Measurements from ENCODE around the gene TSTD1.

The TSTD1 gene

GRCh38 chr1:161077426-161077825, 38.7 kb upstream of the TSTD1 start:
- no peak for DNase-seq
- H3K4me2 ChIP-seq (ENCODE audit: low read length): no peak overlapping the region
- H2BK120ac ChIP-seq (ENCODE audit: low read depth, low read length): no peak overlapping the region
- no peaks in the 10 kb centered on the region for H3K27me3 ChIP-seq (ENCODE audit: insufficient read depth, low read length, poor library complexity)
- no peaks in the 10 kb centered on the region for H3K4me1 ChIP-seq (ENCODE audit: control insufficient read depth, low read depth, low read length)
- no peak overlapping the region for H3K18ac ChIP-seq (ENCODE audit: low read length)
- H3K79me2 ChIP-seq (ENCODE audit: control insufficient read depth, insufficient read depth, low read length): no peaks in the 10 kb centered on the region
- no peak overlapping the region for H3K56ac ChIP-seq (ENCODE audit: low read length)
- H3K9ac ChIP-seq (ENCODE audit: low read length): no peak overlapping the region
- H4K8ac ChIP-seq (ENCODE audit: low read depth, low read length): no peak overlapping the region
- no peak overlapping the region for H2BK15ac ChIP-seq (replicated peaks; ENCODE audit: low read depth)
- no peak overlapping the region for H2AK5ac ChIP-seq (ENCODE audit: low read length)
- H3K23ac ChIP-seq (ENCODE audit: low read length): no peak overlapping the region
- WGBS (ENCODE audit: extremely low coverage, insufficient coverage, low lambda C conversion rate): no CpG with 5 or more reads among the region's 9 CpGs
- no peak overlapping the region for H3K4ac ChIP-seq (ENCODE audit: low read depth, low read length)
- no peaks in the 10 kb centered on the region for H3K36me3 ChIP-seq (ENCODE audit: control insufficient read depth, insufficient read depth, low read length)
- H2BK5ac ChIP-seq (ENCODE audit: low read length): no peak overlapping the region
- H3K27ac ChIP-seq (ENCODE audit: low read depth, low read length): no peak overlapping the region
- H4K5ac ChIP-seq (ENCODE audit: low read length): no peak overlapping the region
- H3K4me3 ChIP-seq (ENCODE audit: low read length): no peak overlapping the region
- no peaks in the 10 kb centered on the region for H3K79me1 ChIP-seq (ENCODE audit: low read length)

GRCh38 chr1:161076410-161076809, 37.6 kb upstream of the TSTD1 start:
- no peaks in the 10 kb centered on the region for H3K36me3 ChIP-seq (ENCODE audit: control insufficient read depth, insufficient read depth, low read length)
- no peaks in the 10 kb centered on the region for H3K27me3 ChIP-seq (ENCODE audit: insufficient read depth, low read length, poor library complexity)
- no peaks in the 10 kb centered on the region for H3K79me2 ChIP-seq (ENCODE audit: control insufficient read depth, insufficient read depth, low read length)
- H4K5ac ChIP-seq (ENCODE audit: low read length): no peak overlapping the region
- no peak overlapping the region for H4K8ac ChIP-seq (ENCODE audit: low read depth, low read length)
- no peak for DNase-seq
- H3K27ac ChIP-seq (ENCODE audit: low read depth, low read length): no peak overlapping the region
- H3K18ac ChIP-seq (ENCODE audit: low read length): no peak overlapping the region
- H3K4me3 ChIP-seq (ENCODE audit: low read length): no peak overlapping the region
- H3K9ac ChIP-seq (ENCODE audit: low read length): no peak overlapping the region
- H2BK120ac ChIP-seq (ENCODE audit: low read depth, low read length): no peak overlapping the region
- H3K23ac ChIP-seq (ENCODE audit: low read length): no peak overlapping the region
- H3K4me1 ChIP-seq (ENCODE audit: control insufficient read depth, low read depth, low read length): no peaks in the 10 kb centered on the region
- no peaks in the 10 kb centered on the region for H3K79me1 ChIP-seq (ENCODE audit: low read length)
- no peak overlapping the region for H3K56ac ChIP-seq (ENCODE audit: low read length)
- H2AK5ac ChIP-seq (ENCODE audit: low read length): no peak overlapping the region
- H2BK5ac ChIP-seq (ENCODE audit: low read length): no peak overlapping the region
- no peak overlapping the region for H3K4me2 ChIP-seq (ENCODE audit: low read length)
- H2BK15ac ChIP-seq (replicated peaks; ENCODE audit: low read depth): no peak overlapping the region
- no peak overlapping the region for H3K4ac ChIP-seq (ENCODE audit: low read depth, low read length)

GRCh38 chr1:161074676-161075368, 36.1 kb upstream of the TSTD1 start:
- Histone ChIP-seq H3K27me3 (ENCODE audit: insufficient read depth, low read length, poor library complexity) (no peaks in the 10 kb centered on the region), H4K8ac (ENCODE audit: low read depth, low read length) (no peak overlapping the region), H2BK15ac (replicated peaks; ENCODE audit: low read depth) (no peak overlapping the region), H3K79me2 (ENCODE audit: control insufficient read depth, insufficient read depth, low read length) (no peaks in the 10 kb centered on the region), H3K4me2 (ENCODE audit: low read length) (no peak overlapping the region), H2BK5ac (ENCODE audit: low read length) (no peak overlapping the region), H3K4ac (ENCODE audit: low read depth, low read length) (no peak overlapping the region), H3K4me1 (ENCODE audit: control insufficient read depth, low read depth, low read length) (no peaks in the 10 kb centered on the region), H2AK5ac (ENCODE audit: low read length) (no peak overlapping the region), H3K56ac (ENCODE audit: low read length) (peak overlapping the region; percentile 17), H2BK120ac (ENCODE audit: low read depth, low read length) (no peak overlapping the region), H3K18ac (ENCODE audit: low read length) (no peak overlapping the region), H3K4me3 (ENCODE audit: low read length) (no peak overlapping the region), H3K36me3 (ENCODE audit: control insufficient read depth, insufficient read depth, low read length) (no peaks in the 10 kb centered on the region), H3K27ac (ENCODE audit: low read depth, low read length) (no peak overlapping the region), H3K23ac (ENCODE audit: low read length) (no peak overlapping the region), H3K79me1 (ENCODE audit: low read length) (no peaks in the 10 kb centered on the region), H3K9ac (ENCODE audit: low read length) (no peak overlapping the region), H4K5ac (ENCODE audit: low read length) (no peak overlapping the region)
- no CpG with 5 or more reads among the region's 12 CpGs for WGBS (ENCODE audit: extremely low coverage, insufficient coverage, low lambda C conversion rate)
- DNase-seq: no peak

- no CpG with 5 or more reads among the region's 7 CpGs for WGBS (ENCODE audit: extremely low coverage, insufficient coverage, low lambda C conversion rate)
- Histone ChIP-seq H2BK5ac (ENCODE audit: low read length) (no peak overlapping the region), H3K18ac (ENCODE audit: low read length) (no peak overlapping the region), H2BK120ac (ENCODE audit: low read depth, low read length) (no peak overlapping the region), H3K9ac (ENCODE audit: low read length) (no peak overlapping the region), H3K79me2 (ENCODE audit: control insufficient read depth, insufficient read depth, low read length) (no peaks in the 10 kb centered on the region), H3K27ac (ENCODE audit: low read depth, low read length) (no peak overlapping the region), H3K27me3 (ENCODE audit: insufficient read depth, low read length, poor library complexity) (no peaks in the 10 kb centered on the region), H3K56ac (ENCODE audit: low read length) (no peak overlapping the region), H4K8ac (ENCODE audit: low read depth, low read length) (no peak overlapping the region), H3K36me3 (ENCODE audit: control insufficient read depth, insufficient read depth, low read length) (no peaks in the 10 kb centered on the region), H3K4ac (ENCODE audit: low read depth, low read length) (no peak overlapping the region), H4K5ac (ENCODE audit: low read length) (no peak overlapping the region), H3K4me2 (ENCODE audit: low read length) (no peak overlapping the region), H2BK15ac (replicated peaks; ENCODE audit: low read depth) (no peak overlapping the region), H2AK5ac (ENCODE audit: low read length) (no peak overlapping the region), H3K4me1 (ENCODE audit: control insufficient read depth, low read depth, low read length) (no peaks in the 10 kb centered on the region), H3K79me1 (ENCODE audit: low read length) (no peaks in the 10 kb centered on the region), H3K23ac (ENCODE audit: low read length) (no peak overlapping the region), H3K4me3 (ENCODE audit: low read length) (no peak overlapping the region)
- no peak for DNase-seq
Observed at GRCh38 chr1:161073474-161074121, 34.8 kb upstream of the TSTD1 start.

GRCh38 chr1:161072751-161073449, 34.1 kb upstream of the TSTD1 start:
- H3K4me3 ChIP-seq (ENCODE audit: low read length): no peak overlapping the region
- no peak overlapping the region for H4K5ac ChIP-seq (ENCODE audit: low read length)
- H2BK15ac ChIP-seq (replicated peaks; ENCODE audit: low read depth): no peak overlapping the region
- no peak overlapping the region for H3K4me2 ChIP-seq (ENCODE audit: low read length)
- WGBS (ENCODE audit: extremely low coverage, insufficient coverage, low lambda C conversion rate): no CpG with 5 or more reads among the region's 19 CpGs
- no peaks in the 10 kb centered on the region for H3K4me1 ChIP-seq (ENCODE audit: control insufficient read depth, low read depth, low read length)
- H3K79me1 ChIP-seq (ENCODE audit: low read length): no peaks in the 10 kb centered on the region
- no peak overlapping the region for H2BK120ac ChIP-seq (ENCODE audit: low read depth, low read length)
- H3K27ac ChIP-seq (ENCODE audit: low read depth, low read length): no peak overlapping the region
- no peaks in the 10 kb centered on the region for H3K79me2 ChIP-seq (ENCODE audit: control insufficient read depth, insufficient read depth, low read length)
- H3K36me3 ChIP-seq (ENCODE audit: control insufficient read depth, insufficient read depth, low read length): no peaks in the 10 kb centered on the region
- no peak overlapping the region for H3K23ac ChIP-seq (ENCODE audit: low read length)
- H4K8ac ChIP-seq (ENCODE audit: low read depth, low read length): no peak overlapping the region
- H3K27me3 ChIP-seq (ENCODE audit: insufficient read depth, low read length, poor library complexity): no peaks in the 10 kb centered on the region
- H3K4ac ChIP-seq (ENCODE audit: low read depth, low read length): no peak overlapping the region
- H2AK5ac ChIP-seq (ENCODE audit: low read length): no peak overlapping the region
- DNase-seq: no peak
- H3K18ac ChIP-seq (ENCODE audit: low read length): no peak overlapping the region
- H2BK5ac ChIP-seq (ENCODE audit: low read length): no peak overlapping the region
- no peak overlapping the region for H3K56ac ChIP-seq (ENCODE audit: low read length)
- H3K9ac ChIP-seq (ENCODE audit: low read length): no peak overlapping the region

All from mesendoderm (in vitro differentiated cells).